GM23248 (cell line): Measurements from ENCODE around the gene TCF4.

Source experiments
- EZH2 ChIP-seq: fragments of 200-600 bp; sonication (generic); IDR thresholded peaks from 2 replicates; pipeline ENCODE4 v1.6.1; 2018; ENCODE audit warnings: antibody characterized with exemption, mild to moderate bottlenecking; ENCODE audit not compliant: insufficient read depth, poor library complexity, severe bottlenecking
- EZH2phosphoT487 ChIP-seq: fragments of 200-600 bp; sonication (generic); IDR thresholded peaks from 2 replicates; pipeline ENCODE4 v1.6.1; 2018; ENCODE audit warnings: antibody characterized with exemption, moderate library complexity, mild to moderate bottlenecking, low read depth; ENCODE audit not compliant: insufficient read depth

DNA sequence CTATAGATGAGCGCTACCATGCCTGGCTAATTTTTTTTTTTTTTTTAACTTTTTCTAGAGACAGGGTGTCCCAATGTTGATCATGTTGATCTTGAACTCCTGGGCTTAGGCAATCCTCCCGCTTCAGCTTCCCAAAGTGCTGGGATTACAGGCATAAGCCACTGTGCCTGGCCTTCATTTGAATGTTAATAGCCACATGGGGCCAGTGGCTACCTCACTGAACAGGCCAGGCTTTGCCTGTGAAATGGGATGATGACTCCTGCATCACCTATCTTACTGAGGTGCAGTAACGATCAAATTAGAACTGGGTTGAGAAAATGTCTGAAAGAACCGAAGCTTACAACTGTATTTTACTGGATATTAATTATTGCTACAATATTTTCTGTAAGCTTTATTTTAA, 278.7 kb downstream of the TCF4 start:
- TF ChIP-seq EZH2phosphoT487 (no peak), EZH2 (no peak)
